Measurements from ENCODE around the gene LSM7. TPM values are rescaled to one million over a fixed set of nuclear protein-coding genes. Genes with fewer than 3 reads are reported as not detected.

The LSM7 gene
- total RNA-seq, 1 donor from 2014 or later, result 57.0 TPM

DNA sequence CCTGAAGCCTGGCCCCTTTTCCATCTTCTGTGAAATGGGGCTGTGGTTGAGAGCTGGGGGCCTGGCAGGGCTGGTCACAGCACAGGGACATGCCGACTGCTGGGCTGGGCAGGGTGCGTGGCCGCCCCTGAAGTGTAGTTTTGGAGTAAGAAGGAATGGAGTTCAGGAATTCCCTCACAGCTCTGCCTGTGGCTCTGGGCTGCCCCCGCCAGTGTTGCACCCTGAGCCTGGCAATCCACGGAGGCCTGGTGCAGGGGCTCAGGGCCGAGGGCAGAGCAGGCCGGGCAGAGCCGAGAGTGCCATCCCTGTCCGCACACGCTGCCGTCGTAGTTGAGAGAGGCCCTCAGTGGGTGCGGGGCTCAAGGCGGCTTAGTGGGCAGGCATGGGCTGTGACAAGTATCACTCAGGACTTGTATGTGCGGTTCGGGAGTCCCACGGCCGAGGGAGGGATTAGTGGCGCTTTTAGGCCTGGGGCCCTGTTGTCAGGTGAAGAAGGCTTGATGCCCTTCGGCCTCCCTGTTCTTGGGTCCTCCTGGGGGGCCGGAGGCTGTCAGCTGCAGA is 9.7 kb upstream of the LSM7 start:
- DNase-seq, result no peak

DNA sequence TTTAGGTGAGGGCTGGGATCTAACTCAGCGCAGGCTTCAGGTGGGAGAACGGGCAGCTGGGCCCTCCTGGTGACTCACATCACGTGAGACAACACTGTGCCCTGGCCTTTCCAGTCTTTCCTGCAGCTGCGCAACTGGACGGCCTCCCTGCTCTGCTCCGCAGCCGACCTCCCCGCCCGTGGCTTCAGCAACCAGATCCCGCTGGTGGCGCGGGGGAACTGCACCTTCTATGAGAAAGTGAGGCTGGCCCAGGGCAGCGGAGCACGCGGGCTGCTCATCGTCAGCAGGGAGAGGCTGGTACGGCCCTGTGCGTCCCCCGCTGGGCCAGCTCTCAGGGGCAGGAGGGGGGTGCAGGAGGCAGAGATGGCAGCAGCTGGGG is 8.9 kb upstream of the LSM7 start:
- DNase-seq, result no peak

DNA sequence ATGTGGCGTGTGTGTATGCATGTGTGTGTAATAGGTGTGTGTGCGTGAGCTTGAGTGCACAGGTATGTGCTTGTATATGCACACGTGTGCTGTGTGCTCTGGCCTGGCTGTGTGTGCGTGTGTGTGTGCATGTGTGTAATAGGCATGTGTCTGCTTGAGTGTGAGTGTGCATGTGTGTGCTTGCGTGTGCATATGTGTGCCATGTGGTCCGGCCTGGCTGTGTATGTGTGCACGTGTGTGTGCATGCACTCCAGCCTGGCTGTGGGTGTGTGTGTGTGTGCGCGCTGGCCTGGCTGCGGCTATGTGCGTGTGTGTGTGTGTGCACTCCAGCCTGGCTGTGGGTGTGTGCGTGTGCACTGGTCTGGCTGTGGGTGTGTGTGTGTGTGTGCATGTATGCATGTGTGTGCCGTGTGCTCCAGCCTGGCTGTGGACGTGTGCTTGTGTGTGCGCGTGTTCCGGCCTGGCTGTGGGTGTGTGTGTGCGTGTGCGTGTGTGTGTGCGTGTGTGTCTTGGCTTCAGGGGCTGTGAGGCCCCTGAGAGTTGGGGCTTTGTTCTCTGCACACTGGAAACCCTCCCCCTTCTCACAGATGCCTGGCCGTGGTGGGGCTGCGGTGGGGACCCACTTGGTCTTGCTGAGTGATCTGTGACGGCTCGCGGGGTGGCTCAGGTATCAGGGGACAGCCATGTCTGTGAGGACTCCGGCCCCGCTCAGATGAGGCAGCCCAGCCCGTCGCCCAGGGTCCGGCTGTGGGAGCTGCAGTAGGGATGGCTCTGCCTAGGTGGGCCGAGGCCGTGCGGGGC is 8.3 kb upstream of the LSM7 start:
- no peak for DNase-seq

DNA sequence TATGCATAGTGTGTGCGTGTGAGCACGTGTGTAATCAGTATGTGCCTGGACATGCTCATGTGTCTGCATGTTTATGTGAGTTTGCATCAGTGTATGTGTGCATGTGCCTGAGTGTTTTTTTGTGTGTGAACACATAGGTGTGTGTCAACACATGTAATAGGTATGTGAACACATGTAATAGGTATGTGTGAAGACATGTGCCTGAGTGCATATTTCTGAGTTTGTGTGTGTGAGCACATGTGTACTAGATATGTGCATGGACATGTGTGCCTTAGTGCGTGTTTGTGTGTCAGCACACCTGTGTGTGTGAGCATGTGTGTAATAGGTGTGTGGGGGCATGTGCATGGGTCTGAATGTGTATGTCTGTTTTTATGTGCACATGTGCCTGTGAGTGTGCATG is 7.5 kb upstream of the LSM7 start:
- DNase-seq, result no peak

DNA sequence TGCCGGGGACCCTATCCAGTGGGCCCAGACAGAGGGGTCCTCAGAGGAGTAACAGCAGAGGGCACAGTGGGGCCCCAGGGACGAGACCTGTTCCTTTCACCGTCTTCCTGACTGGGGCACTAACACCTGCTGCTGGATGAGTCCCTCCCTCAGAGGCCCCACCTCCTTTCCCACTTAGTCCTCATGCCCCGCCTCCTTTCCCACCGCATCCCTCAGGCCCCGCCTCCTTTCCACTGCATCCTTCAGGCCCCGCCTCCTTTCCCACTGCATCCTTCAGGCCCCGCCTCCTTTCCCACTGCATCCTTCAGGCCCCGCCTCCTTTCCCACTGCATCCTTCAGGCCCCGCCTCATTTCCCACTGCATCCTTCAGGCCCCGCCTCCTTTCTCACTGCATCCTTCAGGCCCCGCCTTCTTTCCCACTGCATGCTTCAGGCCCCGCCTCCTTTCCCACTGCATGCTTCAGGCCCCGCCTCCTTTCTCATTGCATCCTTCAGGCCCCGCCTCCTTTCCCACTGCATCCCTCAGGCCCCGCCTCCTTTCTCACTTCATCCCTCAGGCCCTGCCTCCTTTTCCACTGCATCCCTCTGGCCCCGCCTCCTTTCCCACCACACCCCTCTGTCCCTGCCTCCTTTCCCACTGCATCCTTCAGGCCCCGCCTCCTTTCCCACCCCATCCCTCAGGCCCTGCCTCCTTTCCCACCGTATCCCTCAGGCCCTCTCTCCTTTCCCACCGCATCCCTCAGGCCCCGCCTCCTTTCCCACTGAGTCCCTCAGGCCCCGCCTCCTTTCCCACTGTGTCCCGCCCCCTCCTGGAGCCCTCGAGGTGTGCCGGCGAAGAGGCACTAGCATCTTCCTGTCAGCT is 6.8 kb upstream of the LSM7 start:
- DNase-seq, result no peak

DNA sequence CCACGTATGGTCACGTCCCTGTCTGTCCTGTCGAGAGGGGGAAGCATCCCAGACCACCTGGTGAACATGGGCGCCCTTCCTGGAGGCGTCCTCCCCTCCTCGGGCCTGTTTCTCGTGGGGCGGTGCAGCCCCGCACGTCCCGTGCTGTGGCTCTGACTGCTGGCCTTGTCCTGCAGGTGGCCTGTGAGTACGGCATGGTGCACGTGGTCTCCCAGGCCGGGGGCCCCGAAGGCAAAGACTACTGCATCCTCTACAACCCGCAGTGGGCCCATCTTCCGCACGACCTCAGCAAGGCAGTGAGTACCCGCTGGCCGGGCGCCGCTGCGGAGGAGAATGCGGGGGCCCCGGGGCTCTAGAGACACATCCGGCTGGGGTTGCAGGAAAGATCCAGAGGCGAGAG is 6.0 kb upstream of the LSM7 start:
- no peak for DNase-seq

DNA sequence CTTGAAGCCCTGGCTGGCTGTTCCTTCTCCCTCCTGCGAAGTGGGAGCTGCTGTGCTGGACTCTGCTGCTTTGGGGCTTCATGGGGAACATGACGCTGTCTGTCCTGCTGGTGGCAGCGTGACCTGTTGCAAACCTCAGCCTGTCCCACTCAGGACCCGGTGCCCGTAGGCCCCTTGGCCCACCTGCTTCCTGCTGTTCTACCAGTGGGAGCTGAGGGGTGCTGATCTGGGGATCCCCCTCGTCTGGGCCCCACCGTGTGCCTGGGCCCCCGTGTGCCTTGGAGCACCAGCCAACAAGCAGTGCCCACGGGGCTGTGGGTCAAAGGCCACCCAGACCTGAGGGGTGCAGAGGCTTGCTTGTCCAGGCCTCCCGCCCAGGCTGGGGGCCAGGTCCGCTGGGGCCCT is 5.4 kb upstream of the LSM7 start:
- DNase-seq, result no peak

DNA sequence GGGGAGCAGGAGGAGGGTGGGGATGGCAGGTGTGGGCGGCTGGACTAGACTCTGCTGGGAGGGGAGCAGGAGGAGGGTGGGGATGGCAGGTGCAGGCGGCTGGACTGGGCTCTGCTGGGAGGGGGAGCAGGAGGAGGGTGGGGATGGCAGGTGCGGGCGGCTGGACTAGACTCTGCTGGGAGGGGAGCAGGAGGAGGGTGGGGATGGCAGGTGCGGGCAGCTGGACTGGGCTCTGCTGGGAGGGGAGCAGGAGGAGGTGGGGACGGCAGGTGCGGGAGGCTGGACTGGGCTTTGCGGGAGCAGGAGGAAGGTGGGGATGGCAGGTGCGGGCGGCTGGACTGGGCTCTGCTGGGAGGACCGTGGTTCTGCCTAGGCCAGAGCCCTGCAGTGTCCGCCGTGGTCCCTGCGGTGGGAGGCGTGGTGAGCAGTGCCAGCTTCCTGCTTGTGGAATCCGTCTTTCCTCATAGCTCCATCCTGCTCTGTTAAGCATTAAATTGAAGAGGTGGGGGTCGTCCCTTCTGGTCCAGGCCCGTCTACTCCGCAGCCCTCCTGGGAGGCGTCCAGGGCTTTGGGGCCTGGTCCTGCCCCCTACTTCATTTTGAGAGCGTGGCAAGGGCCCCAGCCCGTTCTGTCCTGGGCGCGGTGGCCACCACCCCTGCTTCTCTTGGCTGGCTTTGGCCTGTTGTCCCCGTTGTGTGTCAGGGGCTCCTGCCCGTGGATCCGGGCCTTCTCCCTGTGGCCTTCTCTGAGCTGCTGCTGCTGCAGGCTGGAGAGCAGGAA is 4.8 kb upstream of the LSM7 start:
- DNase-seq, result no peak

DNA sequence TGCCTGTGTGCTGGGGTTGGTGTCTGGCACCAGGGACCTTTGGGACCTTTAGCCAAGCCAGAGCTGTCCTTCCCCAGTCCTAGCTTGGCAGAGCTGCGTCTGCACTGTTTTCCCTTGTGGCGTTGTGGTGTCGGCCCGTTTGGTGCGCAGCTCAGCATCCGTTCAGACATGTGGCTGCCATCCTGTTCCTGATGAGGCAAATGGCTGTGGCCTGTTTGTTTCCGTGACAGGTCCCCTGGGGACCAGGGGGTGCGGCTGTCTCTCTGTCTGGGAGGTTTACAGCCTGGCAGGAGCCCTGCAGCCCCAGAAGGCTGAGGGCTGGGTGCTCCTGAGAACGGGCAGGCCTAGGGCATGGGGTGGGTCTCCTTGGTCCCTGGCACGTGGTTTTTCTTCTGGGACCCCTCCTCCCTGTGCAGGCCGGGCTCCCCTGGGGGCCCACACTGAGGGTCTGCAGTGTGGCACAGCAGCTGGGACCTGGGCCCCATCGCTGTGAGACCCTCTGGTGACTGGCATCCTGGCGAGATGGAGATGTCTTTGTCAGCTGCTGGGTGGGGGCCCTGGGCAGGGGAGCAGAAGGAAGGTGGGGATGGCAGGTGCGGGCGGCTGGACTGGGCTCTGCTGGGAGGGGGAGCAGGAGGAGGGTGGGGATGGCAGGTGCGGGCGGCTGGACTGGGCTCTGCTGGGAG is 4.1 kb upstream of the LSM7 start:
- peak; percentile 76 for DNase-seq

DNA sequence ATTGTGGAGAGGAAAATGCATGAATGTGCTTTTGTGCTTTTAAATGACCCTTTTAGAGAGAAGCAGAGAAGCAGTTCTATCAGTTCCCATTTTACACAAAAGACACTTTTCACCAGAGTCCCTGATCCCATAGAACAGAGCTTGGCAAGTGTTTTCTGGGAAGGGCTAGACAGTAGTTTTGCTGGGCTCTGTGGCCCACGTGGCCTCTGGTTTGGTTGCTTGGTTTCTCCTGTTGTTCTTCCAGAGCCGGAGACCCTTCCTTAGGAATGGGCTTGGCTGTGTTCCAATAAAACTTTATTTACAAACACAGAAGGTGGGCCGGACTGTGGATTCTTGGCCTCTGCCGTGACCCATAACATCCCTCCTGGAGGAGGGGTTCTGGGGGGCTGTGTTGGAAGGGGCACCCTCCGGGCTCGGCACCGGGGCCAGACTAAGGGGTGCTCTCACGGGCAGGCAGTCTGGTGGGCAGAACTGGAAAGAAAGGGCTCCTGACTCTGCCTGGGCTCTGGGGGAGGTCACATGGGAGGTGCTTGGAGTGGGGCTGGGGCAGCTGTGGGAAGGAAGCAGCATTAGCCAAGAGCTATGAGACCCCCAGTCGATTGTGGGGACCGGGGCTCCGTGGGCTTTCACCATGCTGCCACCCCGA is 3.3 kb upstream of the LSM7 start:
- DNase-seq, result no peak

DNA sequence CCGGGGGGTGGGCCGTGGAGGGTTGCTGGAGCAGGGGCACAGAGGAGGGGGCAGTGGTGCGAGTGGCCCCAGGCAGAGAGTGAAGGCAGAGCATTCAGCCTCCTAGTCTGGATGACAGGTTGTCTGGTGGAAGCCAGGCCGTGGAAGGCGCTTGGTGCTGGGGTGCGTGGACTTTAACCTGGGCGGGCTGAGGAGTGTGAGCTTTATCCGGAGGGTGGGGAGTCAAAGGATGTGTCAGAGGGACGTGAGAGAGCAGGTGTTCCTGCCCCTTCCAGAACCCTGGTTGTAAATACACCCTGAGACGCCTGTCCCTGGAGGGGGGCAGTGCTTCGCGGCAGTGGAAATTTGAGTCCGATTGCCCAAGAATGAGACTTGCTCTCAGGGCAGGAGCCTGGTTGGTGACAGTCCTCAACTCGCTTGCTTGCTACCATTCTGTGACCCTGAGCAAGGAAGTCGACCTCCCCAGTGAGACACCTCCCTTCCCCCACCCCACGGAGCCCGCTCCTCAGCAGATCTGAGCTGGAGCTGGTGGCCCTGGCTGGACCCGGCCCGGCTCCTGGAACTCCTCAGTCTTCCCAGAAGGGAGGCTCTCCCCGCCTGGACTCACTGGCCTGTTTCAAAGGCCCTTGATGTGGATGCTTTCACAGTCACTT is 2.4 kb upstream of the LSM7 start:
- DNase-seq, result no peak

DNA sequence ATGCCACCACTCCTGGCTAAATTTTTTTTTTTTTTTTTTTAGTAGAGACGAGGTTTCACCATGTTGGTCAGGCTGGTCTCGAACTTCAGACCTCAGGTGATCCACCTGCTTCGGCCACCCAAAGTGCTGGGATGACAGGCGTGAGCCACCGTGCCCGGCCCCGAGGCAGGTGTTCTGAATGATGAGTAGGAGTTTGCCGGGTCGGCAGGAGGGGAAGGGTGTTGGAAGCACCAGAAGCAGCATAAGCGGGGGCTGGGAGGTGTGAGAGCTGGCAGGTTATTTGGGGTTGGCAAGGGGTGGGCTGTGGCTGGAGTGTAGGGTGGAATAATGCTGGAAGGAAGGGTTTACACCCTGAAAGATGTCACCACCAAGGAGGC is 1.9 kb upstream of the LSM7 start:
- DNase-seq, result no peak

DNA sequence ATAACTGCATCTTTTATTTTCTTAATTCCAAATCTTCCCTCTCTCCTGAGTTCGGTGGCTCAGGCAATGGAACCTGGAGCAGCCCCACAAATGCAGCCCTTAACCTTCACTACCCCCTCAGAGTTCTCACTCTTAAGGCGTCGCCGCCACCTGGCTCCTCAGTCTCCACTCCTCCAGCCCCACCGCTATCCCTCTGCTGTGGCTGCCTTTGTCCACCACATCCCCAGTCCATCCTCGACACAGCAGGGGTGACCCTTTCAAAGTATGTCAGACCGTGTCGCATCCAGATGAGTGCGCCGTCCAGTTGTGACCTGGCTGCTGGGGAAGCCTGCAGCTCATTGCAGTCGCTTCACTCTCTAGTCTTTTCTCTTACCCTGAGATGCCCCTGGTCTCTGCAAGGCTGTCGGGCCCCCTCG is 1.1 kb upstream of the LSM7 start:
- no peak for DNase-seq

DNA sequence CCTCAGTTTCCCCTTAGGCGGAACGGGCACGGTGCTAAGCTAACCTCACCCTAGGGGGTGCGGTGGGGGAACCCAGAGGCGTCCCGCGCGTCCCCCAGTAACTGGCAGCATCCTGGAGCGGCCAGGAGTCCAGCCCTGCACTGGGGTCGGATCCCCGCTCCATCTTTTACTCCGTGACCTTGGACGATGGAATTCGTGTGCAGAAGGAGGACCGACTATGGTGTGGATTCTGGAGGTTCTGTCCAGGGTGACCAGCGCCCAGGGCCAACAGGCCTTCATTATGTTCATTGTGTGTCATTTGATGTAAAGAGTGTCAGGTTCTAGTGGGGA is 728 bp upstream of the LSM7 start:
- DNase-seq, result no peak

DNA sequence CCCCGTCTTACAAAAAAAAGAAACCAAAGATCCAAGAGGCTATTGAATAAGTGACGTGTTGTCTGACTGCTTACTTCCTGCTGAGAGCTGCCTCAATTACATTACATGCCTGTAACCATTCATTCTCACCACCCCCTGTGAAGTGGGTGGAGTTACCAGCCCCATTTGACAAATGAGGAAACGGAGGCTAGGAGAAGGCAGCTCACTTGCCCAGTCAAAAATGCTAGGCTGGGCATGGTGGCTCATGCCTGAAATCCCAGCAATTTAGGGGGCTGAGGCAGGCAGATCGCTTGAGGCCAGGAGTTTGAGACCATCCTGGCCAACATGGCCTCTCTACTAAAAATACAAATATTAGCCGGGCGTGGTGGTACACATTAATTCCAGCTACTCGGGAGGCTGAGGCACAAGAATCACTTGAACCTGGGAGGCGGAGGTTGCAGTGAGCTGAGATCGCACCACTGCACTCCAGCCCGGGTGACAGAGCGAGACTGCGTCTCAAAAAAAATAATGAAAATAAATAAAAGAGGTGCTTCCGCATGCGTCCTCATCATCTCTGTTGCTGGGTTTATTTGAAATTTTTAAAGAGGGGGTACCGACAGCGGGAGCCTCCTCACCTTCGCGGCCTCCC is 499 bp downstream of the LSM7 start:
- peak; percentile 34 for DNase-seq

DNA sequence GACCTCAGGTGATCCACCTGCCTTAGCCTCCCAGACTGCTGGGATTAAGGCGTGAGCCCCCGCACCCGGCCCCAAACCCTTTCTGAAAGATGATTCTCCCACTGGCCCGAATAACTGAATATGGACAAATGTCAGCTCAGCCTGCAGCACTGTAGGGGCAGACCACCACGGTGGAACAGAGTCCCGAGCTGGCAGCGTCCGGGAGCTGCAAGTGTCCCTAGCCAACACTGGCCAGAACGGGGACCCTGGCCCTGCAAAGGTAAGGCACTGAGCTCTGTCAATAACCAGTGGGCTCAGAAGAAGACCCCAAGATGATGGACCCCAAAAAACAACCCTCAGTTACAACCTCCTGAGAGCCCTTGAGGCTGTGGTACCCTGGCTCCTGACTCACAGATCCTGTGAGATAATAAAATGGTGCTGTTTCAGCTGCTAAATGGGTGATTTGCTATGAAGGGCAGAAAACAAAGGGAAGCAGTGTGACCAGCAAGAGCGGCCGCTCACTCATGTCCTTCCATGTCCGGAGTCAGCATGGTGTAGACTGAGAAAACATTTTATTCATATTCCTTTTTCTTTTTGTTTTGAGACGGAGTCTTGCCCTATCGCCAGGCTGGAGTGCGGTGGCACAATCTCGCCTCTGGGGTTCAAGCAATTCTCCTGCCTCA is 1.6 kb downstream of the LSM7 start:
- DNase-seq, result no peak

DNA sequence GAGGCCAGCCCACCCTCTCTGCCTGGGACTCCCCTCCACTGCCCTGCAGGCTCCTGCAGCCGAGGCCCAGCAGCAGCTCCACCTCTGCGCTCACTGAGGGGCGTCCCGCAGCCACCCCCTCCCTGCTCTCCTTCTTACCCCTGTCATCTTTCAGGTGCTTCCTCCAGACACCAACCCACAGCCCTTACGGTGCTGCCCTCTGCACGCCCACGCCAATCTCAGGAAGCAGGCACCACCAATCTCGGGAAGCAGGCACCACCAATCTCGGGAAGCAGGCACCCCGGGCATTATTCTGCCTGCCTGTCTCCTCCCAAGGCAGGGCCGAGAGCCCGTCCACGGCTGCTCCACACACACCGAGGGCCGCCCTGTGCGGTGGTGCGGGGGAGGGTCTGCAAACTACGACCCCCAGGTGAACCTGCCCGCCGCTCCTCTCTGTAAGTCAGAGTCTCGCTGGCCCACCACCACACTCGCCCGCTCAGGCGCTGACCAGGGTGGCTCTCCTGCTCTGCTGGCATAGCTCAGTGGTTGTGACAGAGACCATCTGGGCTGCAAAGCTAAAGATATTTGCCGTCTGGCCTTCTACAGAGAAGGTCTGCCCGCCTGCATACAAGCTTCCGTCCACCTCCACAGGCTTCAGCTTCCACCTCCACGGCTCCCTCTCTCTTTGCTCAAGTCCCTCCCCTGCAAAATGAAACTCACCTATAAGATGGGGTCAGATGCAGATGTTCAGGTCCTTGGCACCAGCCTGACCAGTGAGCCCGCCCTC is 2.9 kb downstream of the LSM7 start:
- no peak for DNase-seq

DNA sequence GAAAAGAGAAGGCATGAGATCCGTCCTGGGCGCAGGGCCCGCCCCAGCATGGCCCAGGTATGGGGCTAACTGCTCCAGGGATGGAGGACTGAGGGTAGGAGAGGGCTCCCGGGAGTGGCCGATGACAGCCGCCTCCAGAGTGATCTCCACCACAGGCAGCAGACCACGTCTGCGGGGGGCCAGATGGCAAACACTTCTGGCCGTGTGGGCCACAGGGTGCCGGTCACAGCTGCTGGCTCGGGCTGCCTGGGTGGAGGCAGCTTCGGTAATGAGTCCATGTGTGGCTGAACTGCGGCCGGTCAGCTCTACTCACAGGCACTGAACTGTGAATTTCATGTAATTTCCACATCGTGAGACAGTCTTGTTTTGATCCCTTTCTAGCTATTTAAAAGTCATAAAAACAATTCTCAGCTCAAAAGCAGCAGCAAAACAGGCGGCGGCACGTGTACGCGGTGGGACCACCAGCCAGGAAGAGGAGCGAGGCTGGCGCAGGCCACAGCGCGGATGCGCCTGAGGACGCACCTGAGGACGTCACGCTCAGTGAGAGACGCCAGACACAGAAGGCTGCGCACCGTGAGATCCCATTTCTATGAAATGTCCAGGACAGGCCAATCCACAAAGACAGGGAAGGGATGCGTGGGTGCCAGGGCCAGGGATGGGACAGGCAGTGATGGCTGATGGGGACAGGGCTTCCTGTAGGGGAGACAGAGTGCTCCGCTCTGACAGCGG is 4.0 kb downstream of the LSM7 start:
- no peak for DNase-seq

DNA sequence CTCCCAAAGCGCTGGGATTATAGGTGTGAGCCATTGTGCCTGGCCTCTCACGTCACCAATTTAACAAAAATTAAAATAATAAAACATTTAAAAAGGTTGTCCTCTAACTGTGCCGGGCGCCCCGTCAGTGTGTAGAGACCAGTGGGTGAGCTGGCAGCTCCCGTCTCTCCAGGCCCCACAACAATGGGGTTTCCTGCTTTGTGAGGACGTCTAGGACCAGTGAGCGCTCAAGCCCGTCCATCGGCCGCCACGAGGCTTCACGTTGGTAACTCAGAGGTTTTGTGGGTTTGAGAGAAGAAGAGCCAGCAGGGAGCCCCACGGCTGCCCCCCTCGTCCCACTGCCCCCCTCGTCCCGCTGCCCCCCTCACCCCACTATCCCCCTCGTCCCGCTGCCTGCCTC is 4.7 kb downstream of the LSM7 start:
- no peak for DNase-seq

Data from skin of body (tissue), 2 donors.